Stimulated activated naive CD4-positive, alpha-beta T cell treated with Interleukin-2 at 50 U/mL for 16 hours (primary cell): Measurements from ENCODE around the gene CLEC19A.
A peak's percentile ranks its signal among the peaks of the same experiment; 100 is the strongest.
"Not testable (repeated sequence)": the region's sequence is repeated elsewhere in the genome, so short reads cannot be mapped to it uniquely, and the experiment has no call there.

Experiments
- DNase-seq: peaks from one replicate; lab custom pipeline; 2025; lab: John Stamatoyannopoulos, UW

The CLEC19A gene

GRCh38 chr16:19286827-19287226, 1.3 kb downstream of the CLEC19A start:
- DNase-seq: no peak

- DNase-seq: no peak
These were observed 1.7 kb downstream of the CLEC19A start for GRCh38 chr16:19287241-19287640.

- DNase-seq: no peak
These were observed 3.6 kb downstream of the CLEC19A start for GRCh38 chr16:19288872-19289799.

- no peak for DNase-seq
These were observed 4.4 kb downstream of the CLEC19A start for GRCh38 chr16:19289811-19290485.

GRCh38 chr16:19290860-19291259, 5.3 kb downstream of the CLEC19A start:
- no peak for DNase-seq

GRCh38 chr16:19291475-19291874, 5.9 kb downstream of the CLEC19A start:
- DNase-seq: no peak

- no peak for DNase-seq
These were observed 6.7 kb downstream of the CLEC19A start for GRCh38 chr16:19292186-19292585.

GRCh38 chr16:19294156-19294649, 8.7 kb downstream of the CLEC19A start:
- DNase-seq: peak; percentile 39

- DNase-seq: no peak
These were observed 9.9 kb downstream of the CLEC19A start for GRCh38 chr16:19295393-19295792.

- no peak for DNase-seq
These were observed 11.9 kb downstream of the CLEC19A start for GRCh38 chr16:19297454-19297853.

GRCh38 chr16:19299565-19299964, 14.0 kb downstream of the CLEC19A start:
- no peak for DNase-seq

- no peak for DNase-seq
These were observed 16.4 kb downstream of the CLEC19A start for GRCh38 chr16:19301931-19302330.

GRCh38 chr16:19304750-19305149, 19.2 kb downstream of the CLEC19A start:
- DNase-seq: no peak

- no peak for DNase-seq
These were observed 19.9 kb downstream of the CLEC19A start for GRCh38 chr16:19305443-19305842.

GRCh38 chr16:19307587-19308241, 22.2 kb downstream of the CLEC19A start:
- no peak for DNase-seq

- no peak for DNase-seq
These were observed 22.9 kb downstream of the CLEC19A start for GRCh38 chr16:19308392-19308791.

GRCh38 chr16:19309178-19309577, 23.6 kb downstream of the CLEC19A start:
- DNase-seq: no peak

- DNase-seq: no peak
These were observed 29.3 kb downstream of the CLEC19A start for GRCh38 chr16:19314718-19315425.

GRCh38 chr16:19315889-19316433, 30.4 kb downstream of the CLEC19A start:
- DNase-seq: no peak

- DNase-seq: no peak
These were observed 31.3 kb downstream of the CLEC19A start for GRCh38 chr16:19316846-19317245.

GRCh38 chr16:19321186-19321585, 35.7 kb downstream of the CLEC19A start:
- not testable (repeated sequence) for DNase-seq

- DNase-seq: no peak
These were observed 38.1 kb downstream of the CLEC19A start for GRCh38 chr16:19323596-19323995.
